SH-SY5Y (cell line): Measurements from ENCODE around the gene MACROH2A2.

Experiments used
- GATA2 ChIP-seq: IDR thresholded peaks from 2 replicates; pipeline ENCODE4 v1.6.1; 2011; ENCODE audit warnings: mild to moderate bottlenecking, low read depth, low read length
- GATA3 ChIP-seq: IDR thresholded peaks from 2 replicates; pipeline ENCODE4 v1.6.1; 2011; ENCODE audit warnings: low read depth, mild to moderate bottlenecking, low read length, moderate library complexity

DNA sequence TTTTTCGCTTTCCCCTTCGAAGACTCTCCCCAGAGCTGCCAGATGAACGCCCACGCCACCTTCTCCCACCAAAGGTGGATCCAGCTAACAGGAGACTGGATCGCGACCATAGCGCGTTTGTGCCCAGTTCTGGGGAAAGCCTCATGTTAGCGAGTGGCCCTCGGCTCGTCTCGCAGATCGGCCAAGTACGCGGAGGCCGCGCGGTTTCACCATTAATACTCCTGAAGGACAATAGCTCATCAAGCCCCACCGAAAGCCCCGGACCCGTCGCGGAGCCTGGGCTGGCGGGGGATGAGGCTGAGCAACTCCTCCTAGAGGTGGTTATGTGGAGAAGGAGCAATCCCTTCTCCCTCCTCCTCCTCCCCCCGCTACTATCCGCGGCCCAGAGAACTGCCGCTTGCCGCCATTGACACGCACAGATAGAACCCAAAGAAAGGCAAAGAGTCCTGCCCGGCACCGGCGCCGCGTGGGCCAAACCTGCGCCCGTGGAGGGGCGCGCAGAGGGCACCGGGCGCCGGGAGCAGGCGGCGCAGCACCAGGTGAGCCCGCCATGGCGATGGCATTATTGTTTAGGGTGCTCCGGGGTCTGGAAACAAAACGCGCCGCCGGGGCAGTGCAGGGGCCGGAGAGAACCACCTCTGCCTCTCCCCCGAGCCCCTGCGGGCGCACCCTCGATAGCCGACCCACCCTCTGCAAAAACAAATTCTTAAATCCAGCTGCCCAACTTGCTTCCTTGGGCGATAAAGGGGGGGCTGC lies at the start of gene MACROH2A2:
- TF ChIP-seq GATA2 (no peak), GATA3 (no peak)
